Astrocyte (in vitro differentiated cells and primary cell): ENCODE data around the gene GPR12.

Experiments
- CTCF ChIP-seq: IDR thresholded peaks from 2 replicates; pipeline ENCODE4 v1.5.1; 2011; ENCODE audit warnings: low read depth, mild to moderate bottlenecking, inconsistent platforms, low read length, moderate library complexity; ENCODE audit not compliant: insufficient read depth
- EZH2 ChIP-seq: IDR thresholded peaks from 2 replicates; pipeline ENCODE4 v1.6.1; 2012; ENCODE audit warnings: mild to moderate bottlenecking, low read length, inconsistent platforms; ENCODE audit not compliant: insufficient read depth

GRCh38 chr13:26718872-26719271 is 41.7 kb downstream of the GPR12 start:
- TF ChIP-seq CTCF (no peak), EZH2 (no peak)
